HepG2 (cell line): ENCODE measurements around the gene ARL16. TPM values are rescaled to one million over a fixed set of nuclear protein-coding genes. Genes with fewer than 3 reads are reported as not detected.

Source experiments
- ASH2L ChIP-seq: fragments of 300-600, 200-600 bp; sonication (generic); IDR thresholded peaks from 2 replicates; pipeline ENCODE4 v1.7.0; 2017; ENCODE audit warnings: low read depth, mild to moderate bottlenecking, moderate library complexity, mixed read lengths, low read length; ENCODE audit not compliant: insufficient read length
- DMTF1 ChIP-seq: sonication (generic); formaldehyde crosslinking; IDR thresholded peaks from 2 replicates; pipeline ENCODE4 v1.4.0; 2020; ENCODE audit warnings: mild to moderate bottlenecking, missing genetic modification reagents
- HNRNPK ChIP-seq: fragments of 200-400 bp; formaldehyde crosslinking; IDR thresholded peaks from 2 replicates; pipeline ENCODE4 v1.6.1; 2018; ENCODE audit warnings: low read length, low read depth, moderate library complexity, mild to moderate bottlenecking; ENCODE audit not compliant: poor library complexity, severe bottlenecking
- HOXD1 ChIP-seq: sonication (generic); formaldehyde crosslinking; IDR thresholded peaks from 2 replicates; pipeline ENCODE4 v1.5.0; 2020; ENCODE audit warnings: missing genetic modification reagents
- NAIF1 ChIP-seq: sonication (generic); formaldehyde crosslinking; IDR thresholded peaks from 2 replicates; pipeline ENCODE4 v1.5.0; 2020; ENCODE audit warnings: mild to moderate bottlenecking, missing genetic modification reagents, borderline replicate concordance
- NONO ChIP-seq, 2 experiments: fragments of 450-650 bp in 1 of 2; sonication (generic) in 1 of 2; formaldehyde crosslinking in 1 of 2; IDR thresholded peaks in 1 of 2; conservative IDR thresholded peaks in 1 of 2; 2 replicates each; pipeline versions ENCODE4 v1.6.1 to v1.8.0; 2017 to 2022; ENCODE audit warnings: mild to moderate bottlenecking in 1 of 2, missing genetic modification reagents in 1 of 2, moderate library complexity in 1 of 2
- PLRG1 ChIP-seq: fragments of 450-650 bp; conservative IDR thresholded peaks from 2 replicates; pipeline ENCODE4 v1.6.1; 2016
- POGK ChIP-seq: sonication (generic); formaldehyde crosslinking; conservative IDR thresholded peaks from 2 replicates; pipeline ENCODE4 v1.8.0; 2022; ENCODE audit warnings: mild to moderate bottlenecking, moderate library complexity, missing genetic modification reagents
- SNAPC2 ChIP-seq: sonication (generic); formaldehyde crosslinking; IDR thresholded peaks from 2 replicates; pipeline ENCODE4 v1.8.1; 2022; ENCODE audit warnings: mild to moderate bottlenecking, missing genetic modification reagents
- TFE3 ChIP-seq: IDR thresholded peaks from 2 replicates; pipeline ENCODE4 v1.6.1; 2016
- UBTF ChIP-seq: sonication (generic); formaldehyde crosslinking; IDR thresholded peaks from 2 replicates; pipeline ENCODE4 v1.4.0; 2020; ENCODE audit warnings: mild to moderate bottlenecking, missing genetic modification reagents
- ZBTB7B ChIP-seq: sonication (generic); formaldehyde crosslinking; IDR thresholded peaks from 2 replicates; pipeline ENCODE4 v1.4.0; 2020; ENCODE audit warnings: missing genetic modification reagents
- ZFX ChIP-seq: sonication (generic); formaldehyde crosslinking; IDR thresholded peaks from 2 replicates; pipeline ENCODE4 v1.4.0; 2020; ENCODE audit warnings: mild to moderate bottlenecking, low read depth, missing genetic modification reagents, moderate library complexity
- ZNF207 ChIP-seq: fragments of 450-650 bp; IDR thresholded peaks from 2 replicates; pipeline ENCODE4 v1.6.1; 2016; ENCODE audit warnings: antibody characterized with exemption, borderline replicate concordance
- ZNF230 ChIP-seq: sonication (generic); formaldehyde crosslinking; IDR thresholded peaks from 2 replicates; pipeline ENCODE4 v1.4.0; 2020; ENCODE audit warnings: mild to moderate bottlenecking, missing genetic modification reagents
- ZNF280D ChIP-seq: sonication (generic); formaldehyde crosslinking; IDR thresholded peaks from 2 replicates; pipeline ENCODE4 v1.5.1; 2020; ENCODE audit warnings: mild to moderate bottlenecking, missing genetic modification reagents
- polyA plus RNA-seq, 8 experiments: library from polyadenylated mRNA; depleted of rRNA in 3 of 8; stranded (reverse) in 7 of 8; unstranded in 1 of 8; fragments of >200 nt; fragmentation: Illumina TruSeq in 4 of 8; extraction: Trizol in 4 of 8; gene quantifications; 2 replicates each; pipeline versions ENCODE4 v1.2.1 to v1.2.3, GENCODE V29; 2011 to 2016; ENCODE audit warnings: low read depth in 4 of 8, missing spikeins in 1 of 8, mixed read lengths in 1 of 8; ENCODE audit not compliant: insufficient read depth in 1 of 8
- total RNA-seq, 5 experiments: library from RNA; depleted of rRNA; stranded (reverse); fragments of >200 nt; fragmentation: Illumina TruSeq; extraction: Trizol; gene quantifications; 2 replicates each; pipeline ENCODE4 v1.2.3, GENCODE V29; 2016; ENCODE audit warnings: low read depth in 1 of 5

Gene ARL16
- total and polyA plus RNA-seq, 2 of the 13 experiments (the other 11 are each of a cell fraction or from before 2014, with no cell fraction given): 20.8 to 30.8 TPM

- TF ChIP-seq POGK (CRISPR knock-in tag) (0 out of 2 replicates have a peak, but pooled peaks have one; percentile 24), DMTF1 (CRISPR knock-in tag) (no peak), ZFX (CRISPR knock-in tag) (peak; percentile 46; the same call in 1 of the 2 replicates), UBTF (CRISPR knock-in tag) (peak; percentile 20; the same call in 1 of the 2 replicates), ASH2L (no peak), ZNF230 (CRISPR knock-in tag) (no peak), TFE3 (CRISPR knock-in tag) (no peak), NONO (IDR thresholded peaks at IDR 0.05) (no peak), NONO (CRISPR knock-in tag; conservative IDR thresholded peaks at IDR 0.05) (no peak), NAIF1 (CRISPR knock-in tag) (no peak), HNRNPK (peak; percentile 28), ZNF280D (CRISPR knock-in tag) (no peak), HOXD1 (CRISPR knock-in tag) (no peak), ZNF207 (no peak), SNAPC2 (no peak), PLRG1 (no peak), ZBTB7B (CRISPR knock-in tag) (no peak; the same call in 1 of the 2 replicates)
These were observed 30.5 kb downstream of the ARL16 start (continued) for GRCh38 chr17:81652906-81653771.
